Fibroblast of the aortic adventitia (primary cell): ENCODE results near the gene NPC1L1. TPM values are rescaled to one million over a fixed set of nuclear protein-coding genes. Genes with fewer than 3 reads are reported as not detected.
"Not testable (repeated sequence)": the region's sequence is repeated elsewhere in the genome, so short reads cannot be mapped to it uniquely, and the experiment has no call there.

ENCODE experiments used
- DNase-seq: peaks from one replicate; pipeline ENCODE4 v3.0.0-alpha.2; 2010; ENCODE audit warnings: low read depth
- H3K4me3 ChIP-seq: 2 replicates; pipeline ENCODE4 v1.5.1; 2011; ENCODE audit warnings: low read depth, mild to moderate bottlenecking, control low read depth, low read length, moderate library complexity
- total RNA-seq: library from RNA; depleted of rRNA; stranded (reverse); fragments of >200 nt; gene quantifications from 2 replicates; pipeline ENCODE4 v1.2.3, GENCODE V29; 2012; ENCODE audit warnings: low replicate concordance
- TF ChIP-seq, protein P1 (sequence below): IDR thresholded peaks from 2 replicates; pipeline ENCODE4 v1.5.1; 2011; ENCODE audit warnings: mild to moderate bottlenecking, low read length, control low read depth, inconsistent platforms; ENCODE audit not compliant: insufficient read depth

The NPC1L1 gene
- total RNA-seq, 1 donor: under 0.01 TPM

DNA sequence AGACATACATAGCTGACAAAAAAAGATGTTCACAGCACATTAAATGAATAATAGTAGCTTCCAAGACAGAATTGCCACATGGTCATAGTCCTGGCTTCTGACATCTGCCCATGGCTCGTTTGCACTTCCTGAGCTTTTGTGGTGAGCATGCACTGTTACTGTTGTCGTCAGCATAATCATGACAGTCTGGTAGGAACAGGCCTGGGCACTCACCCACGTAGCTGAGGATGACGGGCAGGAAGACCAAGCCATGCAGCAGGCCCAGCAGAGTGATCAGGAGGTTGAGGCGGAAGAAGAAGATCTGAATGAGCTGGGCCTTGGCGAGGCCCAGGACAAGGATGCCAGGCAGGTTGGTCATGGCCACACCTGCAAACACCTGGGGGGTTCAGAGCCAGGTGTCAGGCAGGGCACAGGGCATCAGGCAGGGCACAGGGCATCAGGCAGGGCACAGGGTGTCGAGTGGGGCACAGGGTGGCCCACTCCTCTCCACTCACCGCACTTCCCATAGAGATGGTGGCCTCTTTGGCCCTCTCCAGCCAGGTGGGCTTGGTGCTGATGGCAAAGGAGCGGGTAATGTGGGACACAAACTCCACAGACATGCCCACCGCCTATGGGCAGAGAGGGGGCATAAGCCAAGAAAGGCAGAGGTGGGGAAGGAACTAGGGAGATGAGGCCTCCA is 25.4 kb downstream of the NPC1L1 start:
- DNase-seq: no peak
- TF ChIP-seq, protein P1, sequence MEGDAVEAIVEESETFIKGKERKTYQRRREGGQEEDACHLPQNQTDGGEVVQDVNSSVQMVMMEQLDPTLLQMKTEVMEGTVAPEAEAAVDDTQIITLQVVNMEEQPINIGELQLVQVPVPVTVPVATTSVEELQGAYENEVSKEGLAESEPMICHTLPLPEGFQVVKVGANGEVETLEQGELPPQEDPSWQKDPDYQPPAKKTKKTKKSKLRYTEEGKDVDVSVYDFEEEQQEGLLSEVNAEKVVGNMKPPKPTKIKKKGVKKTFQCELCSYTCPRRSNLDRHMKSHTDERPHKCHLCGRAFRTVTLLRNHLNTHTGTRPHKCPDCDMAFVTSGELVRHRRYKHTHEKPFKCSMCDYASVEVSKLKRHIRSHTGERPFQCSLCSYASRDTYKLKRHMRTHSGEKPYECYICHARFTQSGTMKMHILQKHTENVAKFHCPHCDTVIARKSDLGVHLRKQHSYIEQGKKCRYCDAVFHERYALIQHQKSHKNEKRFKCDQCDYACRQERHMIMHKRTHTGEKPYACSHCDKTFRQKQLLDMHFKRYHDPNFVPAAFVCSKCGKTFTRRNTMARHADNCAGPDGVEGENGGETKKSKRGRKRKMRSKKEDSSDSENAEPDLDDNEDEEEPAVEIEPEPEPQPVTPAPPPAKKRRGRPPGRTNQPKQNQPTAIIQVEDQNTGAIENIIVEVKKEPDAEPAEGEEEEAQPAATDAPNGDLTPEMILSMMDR: no peak
- H3K4me3 ChIP-seq: no peak overlapping the region

DNA sequence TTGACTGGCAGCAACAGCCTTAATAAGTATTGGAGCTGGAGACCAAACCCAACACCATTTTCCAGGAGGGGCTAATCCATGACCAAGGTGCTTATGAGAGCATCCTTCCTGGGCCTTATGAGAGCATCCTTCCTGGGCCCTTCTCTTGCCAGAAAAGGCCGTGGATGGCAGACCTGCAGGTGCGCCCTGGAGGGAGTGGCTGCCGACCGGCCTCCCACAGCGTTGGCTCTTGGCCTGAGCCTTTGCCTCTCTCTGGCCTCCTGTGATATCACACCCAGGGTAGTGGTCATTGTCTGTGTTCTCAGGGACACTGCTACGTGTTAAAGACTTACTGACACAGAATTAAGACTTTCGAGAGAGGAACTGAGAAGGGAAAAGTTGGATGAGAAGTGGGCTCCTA is 28.4 kb downstream of the NPC1L1 start:
- TF ChIP-seq, protein P1: no peak
- DNase-seq: no peak
- H3K4me3 ChIP-seq: no peak overlapping the region

DNA sequence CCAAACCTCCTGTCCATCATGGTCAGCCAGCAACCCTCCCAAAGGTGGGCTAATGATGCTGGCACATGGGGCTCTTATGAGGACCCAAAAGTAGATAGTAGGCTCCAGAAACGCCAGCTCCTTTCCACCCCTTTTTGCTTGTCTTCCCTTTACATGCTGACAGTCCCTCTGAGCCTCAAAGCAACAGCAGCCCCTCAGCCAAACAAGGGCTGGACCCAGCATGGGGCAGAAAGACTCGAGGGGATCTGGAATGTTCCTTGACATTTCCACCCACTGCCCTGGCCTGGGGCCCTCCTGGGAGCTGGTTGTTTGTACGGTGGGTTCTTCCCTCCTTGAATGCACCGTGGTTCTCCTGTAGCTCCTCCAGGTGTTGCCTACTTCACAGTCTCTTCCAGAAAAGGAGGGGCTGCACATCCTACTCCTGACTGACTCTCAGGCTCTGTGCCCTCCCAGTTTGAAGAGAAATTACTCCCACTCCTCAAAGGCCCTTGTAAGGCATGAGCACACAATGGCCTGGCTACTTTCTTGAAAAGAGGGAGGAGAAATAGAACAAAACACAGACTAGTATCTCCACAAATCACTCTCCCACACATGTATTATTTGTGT is 29.2 kb downstream of the NPC1L1 start:
- H3K4me3 ChIP-seq: no peak overlapping the region
- TF ChIP-seq, protein P1: no peak
- DNase-seq: no peak

GRCh38 chr7:44511236-44511635 is 29.9 kb downstream of the NPC1L1 start:
- DNase-seq: no peak
- TF ChIP-seq, protein P1: no peak
- no peak overlapping the region for H3K4me3 ChIP-seq

DNA sequence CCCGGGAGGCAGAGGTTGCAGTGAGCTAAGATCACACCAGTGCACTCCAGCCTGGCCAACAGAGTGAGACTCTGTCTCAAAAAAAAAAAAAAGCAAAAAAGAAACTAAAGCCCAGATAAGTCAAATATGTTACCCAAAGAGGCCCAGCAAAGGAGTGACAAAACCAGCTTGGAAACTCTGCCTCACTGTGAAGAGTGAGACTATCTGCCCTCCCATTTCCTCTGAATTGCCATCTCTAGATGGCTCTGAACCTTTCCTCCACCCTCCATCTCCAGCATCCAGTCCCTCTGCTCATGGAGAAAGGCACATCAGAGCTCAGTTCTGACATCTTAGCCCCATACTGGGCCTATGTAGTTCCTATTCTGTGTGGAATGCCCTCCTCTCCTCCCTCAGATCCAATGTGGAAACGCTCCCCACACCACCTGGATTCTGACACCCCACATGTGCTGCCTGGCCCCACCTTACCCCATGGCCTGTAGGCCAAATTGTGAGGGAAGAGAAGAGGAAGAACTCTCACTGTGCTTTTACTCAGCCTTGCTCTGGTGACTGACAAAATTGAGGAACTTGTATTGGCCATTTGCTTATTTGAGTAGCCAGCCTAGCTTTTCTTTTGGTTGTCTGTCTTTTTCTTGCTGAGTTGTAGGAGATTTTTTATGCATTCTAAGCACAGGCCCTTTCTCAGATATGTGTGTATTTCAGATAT is 32.7 kb downstream of the NPC1L1 start:
- no peak overlapping the region for H3K4me3 ChIP-seq
- DNase-seq: no peak
- TF ChIP-seq, protein P1: no peak

- not testable (repeated sequence) for H3K4me3 ChIP-seq, DNase-seq
These were observed 34.4 kb downstream of the NPC1L1 start for GRCh38 chr7:44506592-44507288.

DNA sequence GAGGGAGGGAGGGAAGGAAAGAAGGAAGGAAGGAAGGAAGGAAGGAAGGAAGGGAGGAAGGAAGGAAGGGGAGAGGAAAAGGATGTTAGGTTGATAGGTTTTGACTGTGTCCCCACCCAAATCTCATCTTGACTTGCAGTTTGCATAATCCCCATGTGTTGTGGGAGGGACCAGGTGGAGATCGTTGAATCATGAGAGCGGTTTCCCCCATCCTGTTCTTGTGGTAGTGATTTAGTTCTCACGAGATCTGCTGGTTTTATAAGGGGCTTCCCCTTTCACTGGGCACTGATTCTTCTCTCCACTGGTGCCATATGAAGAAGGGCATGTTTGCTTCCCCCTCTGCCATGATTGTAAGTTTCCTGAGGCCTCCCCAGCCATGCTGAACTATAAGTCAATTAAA is 35.5 kb downstream of the NPC1L1 start:
- DNase-seq: no peak
- TF ChIP-seq, protein P1: no peak
- no peak overlapping the region for H3K4me3 ChIP-seq
